Stimulated activated naive B cell treated with anti-CD40 and anti-IgM and Interleukin-4, amounts not matched to agents 10 μg/mL and 1 μg/mL and 100 μg/mL, for 72 hours (primary cell): ENCODE measurements around the gene TBX20.

Experiments
- ATAC-seq, 2 donors: fragments of 150-1000 bp; cut with Tn5 transposase; replicated peaks; 2 replicates each; pipeline ENCODE4 v1.10.0; 2021; ENCODE audit warnings: moderate library complexity in 1 of 2
- DNase-seq: peaks from one replicate; pipeline ENCODE4 v3.0.0; 2021
- H3K27ac Mint-ChIP-seq: one replicate; pipeline ENCODE4 v1.8.0; 2022; ENCODE audit warnings: mild to moderate bottlenecking, mixed read lengths
- H3K27me3 Mint-ChIP-seq, 2 donors: one replicate each; pipeline ENCODE4 v1.8.0; 2022; ENCODE audit warnings: mixed read lengths in 2 of 2
- H3K36me3 Mint-ChIP-seq, 2 donors: one replicate each; pipeline ENCODE4 v1.8.0; 2022; ENCODE audit warnings: mixed read lengths in 2 of 2, mild to moderate bottlenecking in 1 of 2
- H3K4me1 Mint-ChIP-seq, 2 donors: one replicate each; pipeline ENCODE4 v1.8.0; 2022; ENCODE audit warnings: mixed read lengths in 2 of 2, mild to moderate bottlenecking in 1 of 2
- H3K4me3 Mint-ChIP-seq, 2 donors: one replicate each; pipeline ENCODE4 v1.8.0; 2022; ENCODE audit warnings: mild to moderate bottlenecking in 2 of 2, mixed read lengths in 2 of 2, moderate library complexity in 1 of 2
- H3K9me3 Mint-ChIP-seq, 2 donors: one replicate each; pipeline ENCODE4 v1.8.0; 2022; ENCODE audit warnings: mixed read lengths in 2 of 2, mild to moderate bottlenecking in 1 of 2

TBX20 gene

GRCh38 chr7:35259523-35259908 is 5.6 kb upstream of the TBX20 start:
- H3K27me3 Mint-ChIP-seq: peaks cover 67 to 86% of the 10 kb centered on the region in 2 donors
- DNase-seq: no peak
- H3K27ac Mint-ChIP-seq: peak overlapping the region; percentile 87
- peak overlapping the region in 1 of 2 donors; percentile 36 for H3K4me3 Mint-ChIP-seq
- ATAC-seq: no peak
- H3K36me3 Mint-ChIP-seq: peaks cover 3 to 5% of the 10 kb centered on the region in 2 donors
- H3K9me3 Mint-ChIP-seq: peaks cover 0 to 4% of the 10 kb centered on the region in 2 donors
- peaks cover 10 to 20% of the 10 kb centered on the region in 2 donors for H3K4me1 Mint-ChIP-seq

DNA sequence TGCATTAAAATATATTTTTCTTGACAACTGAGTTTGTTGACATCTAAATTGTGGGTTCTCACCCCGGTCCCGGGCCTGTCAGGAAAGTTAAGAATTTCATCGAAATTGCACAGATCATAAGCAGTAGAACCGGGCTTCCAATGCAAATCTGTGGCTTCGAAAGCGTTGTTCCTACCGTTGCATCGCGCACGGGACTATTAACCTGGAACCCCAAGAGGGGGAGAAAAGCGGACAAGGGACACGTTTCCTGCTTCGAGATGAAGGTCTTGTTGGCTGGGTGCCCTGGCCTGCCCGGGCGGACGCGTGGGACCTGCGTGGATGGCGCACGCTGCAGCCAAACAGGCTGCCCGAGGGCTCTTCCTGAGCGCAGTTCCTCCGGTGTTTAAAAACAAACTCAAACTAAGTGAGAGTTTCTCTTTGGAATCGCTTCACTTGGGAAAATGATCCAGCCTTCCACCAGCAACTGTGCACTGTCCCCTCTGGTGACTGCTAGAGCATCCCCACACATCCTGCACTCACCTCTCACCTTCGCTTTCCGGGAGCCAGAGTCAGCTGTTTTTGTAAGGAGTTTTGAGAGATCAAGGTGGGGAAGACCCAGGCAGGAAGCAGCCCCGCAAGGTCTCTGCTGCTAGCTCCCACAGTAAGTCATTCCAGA is 5.1 kb upstream of the TBX20 start:
- no peak for DNase-seq
- peaks cover 67 to 86% of the 10 kb centered on the region in 2 donors for H3K27me3 Mint-ChIP-seq
- H3K4me3 Mint-ChIP-seq: peak overlapping the region in 1 of 2 donors; percentile 68
- H3K36me3 Mint-ChIP-seq: peaks cover 3 to 5% of the 10 kb centered on the region in 2 donors
- ATAC-seq: no peak
- peaks cover 0 to 4% of the 10 kb centered on the region in 2 donors for H3K9me3 Mint-ChIP-seq
- peaks cover 10 to 20% of the 10 kb centered on the region in 2 donors for H3K4me1 Mint-ChIP-seq
- H3K27ac Mint-ChIP-seq: peak overlapping the region; percentile 87

- H3K36me3 Mint-ChIP-seq: peaks cover 3 to 8% of the 10 kb centered on the region in 2 donors
- H3K9me3 Mint-ChIP-seq: peaks cover 0 to 4% of the 10 kb centered on the region in 2 donors
- ATAC-seq (no peak), DNase-seq (no peak)
- H3K4me3 Mint-ChIP-seq: peak overlapping the region in 1 of 2 donors; percentile 68
- peaks cover 12 to 24% of the 10 kb centered on the region in 2 donors for H3K4me1 Mint-ChIP-seq
- H3K27ac Mint-ChIP-seq: peak overlapping the region; percentile 87
- H3K27me3 Mint-ChIP-seq: peaks cover 64 to 84% of the 10 kb centered on the region in 2 donors
These were observed 4.4 kb upstream of the TBX20 start for GRCh38 chr7:35258125-35258867.

GRCh38 chr7:35257251-35258124 is 3.6 kb upstream of the TBX20 start:
- Mint-ChIP-seq H3K9me3 (peaks cover 0 to 4% of the 10 kb centered on the region in 2 donors), H3K27me3 (peaks cover 65 to 84% of the 10 kb centered on the region in 2 donors), H3K27ac (peak overlapping the region; percentile 84), H3K4me1 (peaks cover 14 to 28% of the 10 kb centered on the region in 2 donors), H3K36me3 (peaks cover 3 to 8% of the 10 kb centered on the region in 2 donors), H3K4me3 (peak overlapping the region; percentile 36 to 54)
- ATAC-seq (no peak), DNase-seq (no peak)

DNA sequence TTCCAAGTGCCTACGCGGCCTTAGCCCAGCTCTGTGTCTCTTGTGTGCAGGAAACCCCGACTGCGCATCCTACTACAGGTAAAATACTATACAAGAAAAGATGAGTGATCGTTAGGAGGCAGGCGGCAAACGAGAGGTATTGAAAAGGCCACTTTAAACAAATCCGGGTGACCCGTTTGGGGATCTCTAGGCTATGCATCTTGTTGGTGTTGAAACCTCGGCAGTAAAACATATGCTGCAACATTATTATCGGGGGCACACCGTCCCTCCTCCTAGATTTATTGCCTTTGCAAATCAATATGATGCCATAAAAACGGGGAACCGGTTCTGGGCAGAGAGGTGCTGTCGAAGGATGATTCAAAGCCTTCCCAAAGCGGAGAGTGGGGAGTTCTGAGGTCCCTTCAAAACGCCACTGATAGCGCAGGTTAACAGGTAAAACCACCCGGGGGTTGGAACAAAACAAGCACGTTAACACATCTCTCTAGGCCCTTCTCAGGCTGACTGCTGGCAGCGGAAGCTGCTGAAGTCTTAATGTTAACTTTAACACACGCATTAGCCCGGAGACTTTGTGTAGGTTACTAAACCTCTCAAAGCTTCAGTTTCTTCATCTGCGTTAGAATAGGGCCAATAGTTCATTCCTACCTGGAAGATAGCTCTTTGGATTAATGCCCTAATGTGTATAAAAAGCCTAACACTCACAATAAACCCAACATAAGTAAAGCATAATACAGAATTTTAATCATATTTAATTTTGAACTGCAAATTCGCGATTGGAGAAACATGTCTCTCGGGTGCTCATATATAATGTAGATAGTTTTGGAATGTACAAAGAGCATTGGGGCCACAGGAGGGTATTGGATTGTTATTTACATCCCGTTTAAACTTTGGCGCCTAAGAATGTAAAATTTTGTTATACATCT is 2.6 kb upstream of the TBX20 start:
- peak overlapping the region in 1 of 2 donors; percentile 54 for H3K4me3 Mint-ChIP-seq
- peaks cover 0 to 4% of the 10 kb centered on the region in 2 donors for H3K9me3 Mint-ChIP-seq

GRCh38 chr7:35255443-35256255 is 1.7 kb upstream of the TBX20 start:
- Mint-ChIP-seq H3K36me3 (peaks cover 3 to 8% of the 10 kb centered on the region in 2 donors), H3K27me3 (peaks cover 64 to 77% of the 10 kb centered on the region in 2 donors), H3K9me3 (peaks cover 0 to 4% of the 10 kb centered on the region in 2 donors), H3K4me1 (peaks cover 14 to 22% of the 10 kb centered on the region in 2 donors), H3K4me3 (no peak overlapping the region), H3K27ac (peak overlapping the region; percentile 71)
- DNase-seq (no peak), ATAC-seq (no peak)

More for the DNA sequence above, 2.6 kb upstream of the TBX20 start:
- peak overlapping the region; percentile 71 for H3K27ac Mint-ChIP-seq
- peaks cover 73 to 84% of the 10 kb centered on the region in 2 donors for H3K27me3 Mint-ChIP-seq
- DNase-seq (no peak), ATAC-seq (no peak)
- H3K4me1 Mint-ChIP-seq: peaks cover 14 to 28% of the 10 kb centered on the region in 2 donors
- peaks cover 3 to 8% of the 10 kb centered on the region in 2 donors for H3K36me3 Mint-ChIP-seq

DNA sequence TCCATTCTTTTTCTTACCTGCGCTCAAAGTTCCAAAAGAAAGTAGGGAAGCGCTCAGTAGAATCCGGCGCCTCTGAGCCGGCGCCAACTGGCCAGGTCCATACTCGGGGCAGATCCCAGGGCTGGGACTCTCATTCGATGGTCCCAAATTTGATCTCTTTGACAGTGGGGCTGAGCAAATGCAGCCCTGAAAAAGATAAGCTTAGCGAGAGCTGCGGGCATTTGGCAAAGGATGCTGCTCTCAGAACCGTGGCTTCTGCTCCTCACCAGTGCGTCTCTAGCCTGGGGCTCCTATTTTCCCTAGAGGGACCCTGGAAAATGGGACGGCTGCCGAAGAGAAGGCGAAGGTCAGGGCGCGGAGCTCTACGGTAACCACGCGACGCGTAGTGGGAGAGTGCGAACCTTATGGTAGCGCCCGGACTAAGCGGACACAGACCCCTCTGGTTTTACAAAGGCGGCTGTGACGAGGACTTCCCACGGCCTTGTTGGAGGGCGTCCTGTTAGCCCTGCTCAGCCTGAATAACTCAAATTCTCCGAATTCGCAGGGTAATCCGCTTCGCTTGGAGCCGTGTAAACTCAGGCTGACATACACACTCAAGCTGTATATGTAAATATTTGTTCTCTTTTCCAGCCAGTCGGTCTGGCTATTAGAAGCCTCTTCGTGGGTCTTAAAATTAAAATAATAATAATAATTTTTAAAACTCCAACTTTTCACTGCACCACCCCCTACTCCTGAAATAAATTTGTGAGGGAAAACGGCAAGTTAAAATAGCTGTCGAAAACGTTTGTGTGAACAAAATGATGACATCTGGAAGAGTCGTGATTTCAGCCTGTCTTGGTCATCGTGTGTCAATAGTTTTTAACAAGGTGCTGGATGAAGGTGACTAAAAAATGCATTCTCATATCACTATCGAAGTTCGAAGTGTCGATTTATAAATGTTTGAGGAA is 869 bp upstream of the TBX20 start:
- Mint-ChIP-seq H3K9me3 (peaks cover 0 to 4% of the 10 kb centered on the region in 2 donors), H3K27me3 (peaks cover 62 to 77% of the 10 kb centered on the region in 2 donors), H3K4me3 (peak overlapping the region; percentile 41 to 50), H3K4me1 (peaks cover 14 to 22% of the 10 kb centered on the region in 2 donors), H3K36me3 (peaks cover 3 to 8% of the 10 kb centered on the region in 2 donors), H3K27ac (peak overlapping the region; percentile 65)
- DNase-seq (no peak), ATAC-seq (no peak)

- ATAC-seq (no peak), DNase-seq (no peak)
- H3K27ac Mint-ChIP-seq: peak overlapping the region; percentile 88
- peak overlapping the region; percentile 70 to 75 for H3K4me3 Mint-ChIP-seq
- peaks cover 61 to 77% of the 10 kb centered on the region in 2 donors for H3K27me3 Mint-ChIP-seq
- peaks cover 0 to 1% of the 10 kb centered on the region in 2 donors for H3K9me3 Mint-ChIP-seq
- H3K36me3 Mint-ChIP-seq: peaks cover under 1 to 5% of the 10 kb centered on the region in 2 donors
- peaks cover 9 to 15% of the 10 kb centered on the region in 2 donors for H3K4me1 Mint-ChIP-seq
These were observed 515 bp downstream of the TBX20 start for GRCh38 chr7:35253460-35253709.

DNA sequence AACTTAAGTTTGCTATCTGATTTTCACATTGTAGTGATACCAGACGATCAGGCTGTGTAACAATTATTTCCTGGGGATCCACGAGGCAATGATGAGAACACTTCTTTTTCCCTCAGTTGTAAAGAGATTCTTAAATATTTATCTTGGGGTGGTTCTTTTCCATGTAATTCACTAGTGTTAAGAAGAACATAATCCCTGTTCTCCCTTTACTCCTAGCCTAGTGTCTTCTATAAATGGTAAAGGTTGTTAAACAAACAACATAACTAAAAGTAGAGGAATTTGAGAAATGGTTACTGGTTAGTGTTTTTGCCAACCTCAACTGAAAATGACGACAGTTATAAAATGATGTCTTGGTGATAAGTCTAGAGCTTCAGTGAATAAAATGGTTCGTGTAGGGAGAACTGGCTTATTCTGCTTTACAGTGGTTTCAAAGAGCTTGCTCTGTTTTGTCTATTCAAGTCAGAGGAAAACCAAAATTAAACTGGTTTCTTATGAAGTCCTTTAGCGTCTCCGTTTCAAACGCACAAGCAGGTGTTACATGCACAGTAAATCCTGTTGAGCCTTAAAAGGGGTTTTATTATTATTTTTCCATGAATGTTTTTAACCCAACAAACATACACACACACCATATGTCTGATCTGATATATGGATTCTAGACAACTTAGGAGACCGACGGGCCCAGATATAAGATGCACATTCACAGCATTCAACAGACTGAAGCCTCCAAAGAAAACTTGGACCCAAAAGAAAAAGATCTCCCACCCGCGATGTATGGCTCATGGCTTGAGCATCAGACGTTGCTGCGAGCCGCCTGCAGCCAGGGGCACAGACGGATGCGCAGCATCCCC is 1.1 kb downstream of the TBX20 start:
- H3K27ac Mint-ChIP-seq: peak overlapping the region; percentile 88
- no peak for ATAC-seq
- DNase-seq: no peak
- H3K9me3 Mint-ChIP-seq: peaks cover 0 to 1% of the 10 kb centered on the region in 2 donors
- peaks cover 8 to 9% of the 10 kb centered on the region in 2 donors for H3K4me1 Mint-ChIP-seq
- H3K27me3 Mint-ChIP-seq: peaks cover 59 to 73% of the 10 kb centered on the region in 2 donors
- H3K36me3 Mint-ChIP-seq: peaks cover 0 to 3% of the 10 kb centered on the region in 2 donors
- peak overlapping the region; percentile 70 to 75 for H3K4me3 Mint-ChIP-seq

- no peak overlapping the region for H3K27ac Mint-ChIP-seq
- ATAC-seq (no peak), DNase-seq (no peak)
- peaks cover 61 to 73% of the 10 kb centered on the region in 2 donors for H3K27me3 Mint-ChIP-seq
- H3K4me3 Mint-ChIP-seq: no peak overlapping the region
- H3K4me1 Mint-ChIP-seq: peaks cover 4 to 7% of the 10 kb centered on the region in 2 donors
- peaks cover 0 to 1% of the 10 kb centered on the region in 2 donors for H3K9me3 Mint-ChIP-seq
- peaks cover 0 to 3% of the 10 kb centered on the region in 2 donors for H3K36me3 Mint-ChIP-seq
These were observed 2.1 kb downstream of the TBX20 start for GRCh38 chr7:35251606-35252310.

GRCh38 chr7:35250941-35251340 is 3.0 kb downstream of the TBX20 start:
- DNase-seq (no peak), ATAC-seq (no peak)
- H3K27me3 Mint-ChIP-seq: peaks cover 56 to 67% of the 10 kb centered on the region in 2 donors
- no peak overlapping the region for H3K4me3 Mint-ChIP-seq
- H3K36me3 Mint-ChIP-seq: peaks cover 0 to 3% of the 10 kb centered on the region in 2 donors
- H3K9me3 Mint-ChIP-seq: peaks cover 0 to 1% of the 10 kb centered on the region in 2 donors
- H3K27ac Mint-ChIP-seq: no peak overlapping the region
- H3K4me1 Mint-ChIP-seq: peaks cover 4 to 7% of the 10 kb centered on the region in 2 donors
